CD1c-positive myeloid dendritic cell (primary cell): ENCODE measurements around the gene NELL2.

ENCODE experiments used
- DNase-seq: peaks from one replicate; pipeline ENCODE4 v3.0.0-alpha.2; 2016; ENCODE audit errors: extremely low spot score

The NELL2 gene

DNA sequence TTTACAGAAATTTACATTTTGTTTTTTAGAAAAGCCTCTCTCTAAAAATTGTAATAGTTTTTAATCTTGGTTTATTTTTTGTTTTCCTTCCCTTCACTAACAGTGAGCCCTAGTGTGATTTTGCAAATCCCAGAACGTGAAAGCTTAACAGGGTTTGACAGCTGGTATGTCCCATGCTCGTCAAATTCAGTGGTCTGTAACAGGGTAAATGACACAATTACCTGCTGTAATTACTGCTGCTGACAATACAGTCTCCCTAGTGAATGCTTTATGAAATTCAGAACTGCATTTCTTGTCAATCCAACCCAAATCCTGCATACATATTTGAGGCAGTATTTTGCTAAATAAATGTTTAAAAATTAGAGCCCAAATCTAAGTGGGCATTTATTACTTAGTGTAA, 249.2 kb downstream of the NELL2 start:
- no peak for DNase-seq

GRCh38 chr12:44618946-44619345, 257.2 kb downstream of the NELL2 start:
- no peak for DNase-seq

GRCh38 chr12:44616402-44616801, 259.7 kb downstream of the NELL2 start:
- DNase-seq = no peak

DNA sequence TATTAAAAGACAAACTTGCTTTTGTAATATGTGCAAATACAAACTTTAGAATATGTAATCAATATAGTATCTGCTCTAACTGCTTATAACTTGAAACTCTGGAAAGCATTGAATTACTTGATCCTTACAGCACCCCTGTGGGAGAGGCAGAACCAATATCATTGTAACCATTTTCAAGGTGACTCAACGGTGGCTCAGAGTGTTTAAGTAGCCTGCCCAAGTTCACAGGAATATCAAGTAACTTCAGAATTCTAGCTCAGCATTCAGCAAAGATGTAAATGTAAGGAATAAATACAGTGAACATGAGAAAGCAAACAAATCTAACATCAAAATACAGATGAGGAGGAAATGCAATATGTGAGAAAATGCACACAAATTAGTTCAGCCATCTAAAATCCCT, 264.6 kb downstream of the NELL2 start:
- no peak for DNase-seq

- DNase-seq = no peak
These were observed 272.4 kb downstream of the NELL2 start for GRCh38 chr12:44603701-44604100.

GRCh38 chr12:44592626-44593025, 283.5 kb downstream of the NELL2 start:
- DNase-seq = no peak

DNA sequence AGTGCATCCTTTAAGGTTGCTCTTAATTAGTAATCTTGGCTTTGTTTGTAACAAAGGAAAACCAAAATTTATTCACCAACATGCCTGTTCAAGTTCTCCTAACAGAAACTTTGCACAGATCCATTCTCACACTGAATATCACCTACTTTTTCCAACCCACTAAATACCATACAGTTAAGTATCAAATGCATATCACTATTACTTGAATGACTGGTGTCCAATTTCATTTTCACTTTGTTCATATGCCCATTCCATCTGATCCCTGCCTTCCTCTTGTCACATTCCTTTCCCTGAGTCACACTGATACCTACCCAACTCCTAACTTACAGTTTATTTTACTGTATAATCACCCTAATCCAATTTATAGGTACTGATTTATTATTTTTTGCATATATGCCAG, 286.4 kb downstream of the NELL2 start:
- DNase-seq = no peak

DNA sequence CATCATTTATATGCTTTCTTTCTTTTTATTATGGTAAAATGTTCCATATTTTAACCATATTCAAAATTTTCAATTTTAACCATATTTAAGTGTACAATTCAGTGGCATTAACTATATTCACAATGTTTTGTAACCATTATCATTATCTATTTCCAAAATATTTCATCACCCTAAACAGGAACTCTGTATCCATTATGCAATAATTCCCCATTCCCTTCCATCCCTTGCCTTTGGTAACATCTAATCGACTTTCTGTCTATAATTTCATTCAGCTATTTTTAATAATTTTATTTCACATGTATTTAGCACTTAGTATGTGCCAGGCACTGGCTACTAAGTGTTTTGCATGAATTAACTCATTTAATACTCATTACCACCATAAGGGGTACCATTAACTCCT, 287.5 kb downstream of the NELL2 start:
- no peak for DNase-seq

GRCh38 chr12:44584625-44585024, 291.5 kb downstream of the NELL2 start:
- no peak for DNase-seq

DNA sequence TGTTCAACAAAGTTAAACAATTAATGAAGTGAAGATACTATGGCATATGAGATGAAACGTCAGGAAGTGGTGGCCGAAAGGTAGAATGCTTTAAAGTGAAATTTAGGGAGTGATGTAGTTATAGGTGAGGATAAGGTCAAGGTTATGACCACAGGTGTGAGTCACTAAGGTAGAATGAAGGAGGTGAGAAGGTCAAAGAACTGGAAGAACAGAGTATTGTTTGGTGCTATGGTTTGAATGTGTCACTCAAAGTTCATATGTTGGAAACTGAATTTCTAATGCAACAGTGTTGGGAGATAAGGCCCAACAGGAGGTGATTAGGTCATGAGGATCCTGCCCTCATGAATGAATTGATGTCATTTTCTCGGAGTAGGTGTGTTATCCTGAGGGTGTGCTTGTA, 293.6 kb downstream of the NELL2 start:
- no peak for DNase-seq

DNA sequence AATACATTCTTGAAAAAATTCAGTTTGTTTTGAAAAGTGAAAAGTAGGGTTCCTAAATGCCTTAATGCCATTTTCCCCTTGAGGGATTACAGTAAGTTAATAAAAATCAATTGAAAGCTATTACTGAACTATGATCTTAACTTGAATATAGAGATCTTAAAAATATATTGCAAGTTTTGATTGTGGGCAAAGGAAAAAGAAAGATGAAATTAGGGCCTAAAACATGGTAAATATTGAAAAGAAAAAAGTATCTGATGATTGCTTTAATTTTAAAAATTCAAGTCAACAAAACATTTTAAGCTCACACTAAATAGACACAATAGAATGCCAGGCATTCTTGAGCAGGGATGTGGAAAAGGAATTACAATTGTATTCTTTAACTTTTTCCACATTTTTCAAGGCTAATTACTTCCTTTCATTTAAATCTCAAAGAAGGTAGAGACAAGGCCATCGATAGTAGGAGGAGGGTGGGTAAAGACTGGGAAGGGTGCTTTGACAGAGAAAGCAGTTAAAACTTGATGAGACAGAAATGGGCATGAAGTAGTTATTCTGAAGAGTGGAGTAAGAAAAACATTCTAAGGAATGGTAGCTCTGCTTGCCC, 294.4 kb downstream of the NELL2 start:
- DNase-seq = no peak

DNA sequence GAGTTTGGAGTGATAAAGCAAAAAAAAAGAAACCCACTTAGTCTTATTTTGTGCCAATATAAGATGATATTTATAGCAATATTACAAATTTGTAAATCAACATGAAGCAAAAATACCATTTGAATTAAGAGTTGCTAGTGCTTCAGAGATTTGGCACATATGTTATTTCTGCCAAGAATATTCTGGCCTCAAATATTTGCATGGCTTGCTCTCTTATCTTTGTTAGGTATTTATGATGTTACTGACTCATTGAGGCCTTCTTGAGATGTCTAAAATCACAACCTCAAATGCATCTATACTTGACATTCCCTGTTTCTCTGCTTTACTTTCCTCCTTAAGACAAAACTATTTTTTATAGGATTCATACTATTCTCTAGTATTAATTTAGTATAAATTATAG, 301.5 kb downstream of the NELL2 start:
- DNase-seq = no peak

GRCh38 chr12:44573723-44574122, 302.4 kb downstream of the NELL2 start:
- no peak for DNase-seq

- DNase-seq = no peak
These were observed 305.0 kb downstream of the NELL2 start for GRCh38 chr12:44571006-44571550.

GRCh38 chr12:44570036-44570583, 306.0 kb downstream of the NELL2 start:
- DNase-seq = no peak

- DNase-seq = no peak
These were observed 311.0 kb downstream of the NELL2 start for GRCh38 chr12:44565163-44565562.

DNA sequence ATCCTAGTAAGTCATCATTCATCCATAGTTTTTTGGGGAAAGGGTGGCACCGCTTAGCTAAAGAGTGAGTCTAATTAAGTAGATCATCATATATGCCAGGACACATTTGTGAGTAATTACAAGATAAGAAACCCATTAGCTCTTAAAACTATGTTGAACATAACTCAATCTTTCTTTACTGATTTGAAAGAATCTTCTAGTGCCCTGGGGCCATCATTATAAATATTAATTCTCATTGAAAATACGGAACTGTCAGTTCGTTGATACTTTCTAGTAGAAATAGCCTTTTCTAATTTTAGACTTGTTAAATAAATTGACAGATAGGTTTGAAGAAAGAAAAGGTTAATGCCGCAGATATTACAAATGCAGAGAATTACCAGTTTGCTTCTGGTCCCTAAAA, 312.6 kb downstream of the NELL2 start:
- no peak for DNase-seq

DNA sequence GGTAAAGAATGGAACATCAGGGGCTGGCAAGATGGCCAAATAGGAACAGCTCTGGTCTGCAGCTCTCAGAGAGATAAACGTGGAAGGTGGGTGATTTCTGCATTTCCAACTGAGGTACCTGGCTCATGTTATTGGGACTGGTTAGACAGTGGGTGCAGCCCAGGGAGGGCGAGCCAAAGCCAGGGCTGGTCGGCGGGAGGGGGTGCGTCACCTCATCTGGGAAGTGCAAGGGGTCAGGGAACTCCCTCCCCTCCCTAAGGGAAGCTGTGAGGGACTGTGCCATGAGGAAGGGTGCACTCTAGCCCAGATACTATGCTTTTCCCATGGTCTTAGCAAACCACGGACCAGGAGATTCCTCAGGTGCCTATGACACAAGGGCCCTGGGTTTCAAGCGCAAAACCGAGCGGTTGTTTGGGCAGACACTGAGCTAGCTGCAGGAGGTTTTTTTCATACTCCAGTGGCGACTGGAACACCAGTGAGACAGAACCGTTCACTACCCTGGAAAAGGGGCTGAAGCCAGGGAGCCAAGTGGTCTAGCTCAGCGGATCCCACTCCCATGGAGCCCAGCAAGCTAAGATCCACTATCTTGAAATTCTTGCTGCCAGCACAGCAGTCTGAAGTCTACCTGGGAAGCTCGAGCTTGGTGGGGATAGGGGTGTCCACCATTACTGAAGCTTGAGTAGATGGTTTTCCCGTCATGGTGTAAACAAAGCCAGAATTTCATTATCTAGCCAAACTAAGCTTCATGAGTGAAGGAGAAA, 317.6 kb downstream of the NELL2 start:
- DNase-seq = no peak

GRCh38 chr12:44555454-44555853, 320.7 kb downstream of the NELL2 start:
- no peak for DNase-seq

GRCh38 chr12:44551631-44552030, 324.5 kb downstream of the NELL2 start:
- no peak for DNase-seq

DNA sequence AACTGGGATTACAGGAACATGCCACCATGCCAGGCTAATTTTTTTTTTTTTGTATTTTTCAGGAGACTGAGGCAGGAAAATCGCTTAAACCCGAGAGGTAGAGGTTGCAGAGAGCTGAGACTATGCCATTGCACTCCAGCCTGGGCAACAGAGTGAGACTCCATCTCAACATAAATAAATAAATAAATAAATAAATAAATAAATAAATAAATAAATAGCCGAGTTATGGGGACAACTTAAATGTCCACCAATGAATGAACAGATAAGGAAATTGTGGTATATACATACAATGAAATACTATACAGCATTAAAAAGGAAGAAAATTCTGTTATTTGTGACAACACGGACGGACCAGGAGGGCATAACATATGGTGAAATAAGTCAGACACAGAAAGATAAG, 325.7 kb downstream of the NELL2 start:
- DNase-seq = no peak

GRCh38 chr12:44546060-44546459, 330.1 kb downstream of the NELL2 start:
- no peak for DNase-seq

- no peak for DNase-seq
These were observed 332.1 kb downstream of the NELL2 start for GRCh38 chr12:44544018-44544417.
